Neutrophil (primary cell): ENCODE results near the gene STK38.
"Not testable (repeated sequence)": the region's sequence is repeated elsewhere in the genome, so short reads cannot be mapped to it uniquely, and the experiment has no call there.

Experiments
- H3K27ac ChIP-seq: fragments of 200-600 bp; sonication (generic); 2 replicates; pipeline ENCODE4 v1.5.1; 2016; ENCODE audit warnings: mild to moderate bottlenecking, moderate library complexity
- H3K27me3 ChIP-seq: fragments of 200-600 bp; sonication (generic); 2 replicates; pipeline ENCODE4 v1.6.0; 2016; ENCODE audit warnings: mild to moderate bottlenecking
- H3K36me3 ChIP-seq: fragments of 200-600 bp; sonication (generic); 2 replicates; pipeline ENCODE4 v1.5.1; 2017
- H3K4me1 ChIP-seq, 2 experiments: fragments of 200-600 bp in 1 of 2; sonication (generic) in 1 of 2; 1 replicate in 1 of 2; 2 replicates in 1 of 2; pipeline versions ENCODE4 v1.5.1 to v1.6.1; 2013 to 2016; ENCODE audit warnings: low read depth in 1 of 2, low read length in 1 of 2, mild to moderate bottlenecking in 1 of 2, moderate library complexity in 1 of 2; ENCODE audit not compliant: control insufficient read depth in 1 of 2, insufficient read depth in 1 of 2
- H3K4me3 ChIP-seq, 2 experiments: fragments of 200-600 bp in 1 of 2; sonication (generic) in 1 of 2; 1 replicate in 1 of 2; 2 replicates in 1 of 2; pipeline ENCODE4 v1.5.1; 2013 to 2016; ENCODE audit warnings: low read depth in 1 of 2, low read length in 1 of 2, mild to moderate bottlenecking in 1 of 2, moderate library complexity in 1 of 2
- H3K9me3 ChIP-seq: fragments of 200-600 bp; sonication (generic); 2 replicates; pipeline ENCODE4 v1.5.1; 2016
- TF ChIP-seq, protein P1 (sequence below): fragments of 200-600 bp; sonication (generic); IDR thresholded peaks from 2 replicates; pipeline ENCODE4 v1.5.1; 2016; ENCODE audit warnings: antibody characterized with exemption

Gene STK38

DNA sequence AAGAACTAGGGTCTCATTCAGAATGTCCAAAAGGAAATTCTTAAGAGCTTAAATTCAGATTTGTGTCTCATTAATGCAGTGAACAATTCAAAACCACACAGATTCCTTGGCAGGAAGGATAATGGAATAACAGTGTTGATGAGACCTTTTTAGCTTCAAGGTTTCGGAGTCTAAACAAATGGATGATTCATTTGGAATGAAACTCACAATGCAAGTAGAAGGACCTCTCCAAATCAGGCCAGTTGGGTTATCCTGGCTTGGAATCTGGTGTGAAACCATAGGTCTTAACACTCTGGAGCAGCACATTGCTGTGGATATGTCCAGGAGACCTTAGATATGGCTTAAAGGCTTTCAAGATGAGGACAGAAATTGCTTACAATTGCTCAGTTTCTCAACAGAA lies 59.6 kb downstream of the STK38 start:
- peak overlapping the region; percentile 81 for H3K27ac ChIP-seq
- H3K4me3 ChIP-seq, result no peak overlapping the region
- H3K9me3 ChIP-seq, result no peaks in the 10 kb centered on the region
- H3K36me3 ChIP-seq, result peaks cover 46% of the 10 kb centered on the region
- no peaks in the 10 kb centered on the region for H3K27me3 ChIP-seq
- TF ChIP-seq, protein P1, sequence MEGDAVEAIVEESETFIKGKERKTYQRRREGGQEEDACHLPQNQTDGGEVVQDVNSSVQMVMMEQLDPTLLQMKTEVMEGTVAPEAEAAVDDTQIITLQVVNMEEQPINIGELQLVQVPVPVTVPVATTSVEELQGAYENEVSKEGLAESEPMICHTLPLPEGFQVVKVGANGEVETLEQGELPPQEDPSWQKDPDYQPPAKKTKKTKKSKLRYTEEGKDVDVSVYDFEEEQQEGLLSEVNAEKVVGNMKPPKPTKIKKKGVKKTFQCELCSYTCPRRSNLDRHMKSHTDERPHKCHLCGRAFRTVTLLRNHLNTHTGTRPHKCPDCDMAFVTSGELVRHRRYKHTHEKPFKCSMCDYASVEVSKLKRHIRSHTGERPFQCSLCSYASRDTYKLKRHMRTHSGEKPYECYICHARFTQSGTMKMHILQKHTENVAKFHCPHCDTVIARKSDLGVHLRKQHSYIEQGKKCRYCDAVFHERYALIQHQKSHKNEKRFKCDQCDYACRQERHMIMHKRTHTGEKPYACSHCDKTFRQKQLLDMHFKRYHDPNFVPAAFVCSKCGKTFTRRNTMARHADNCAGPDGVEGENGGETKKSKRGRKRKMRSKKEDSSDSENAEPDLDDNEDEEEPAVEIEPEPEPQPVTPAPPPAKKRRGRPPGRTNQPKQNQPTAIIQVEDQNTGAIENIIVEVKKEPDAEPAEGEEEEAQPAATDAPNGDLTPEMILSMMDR, result no peak
- H3K4me1 ChIP-seq, result peaks cover 32 to 42% of the 10 kb centered on the region in 2 experiments

DNA sequence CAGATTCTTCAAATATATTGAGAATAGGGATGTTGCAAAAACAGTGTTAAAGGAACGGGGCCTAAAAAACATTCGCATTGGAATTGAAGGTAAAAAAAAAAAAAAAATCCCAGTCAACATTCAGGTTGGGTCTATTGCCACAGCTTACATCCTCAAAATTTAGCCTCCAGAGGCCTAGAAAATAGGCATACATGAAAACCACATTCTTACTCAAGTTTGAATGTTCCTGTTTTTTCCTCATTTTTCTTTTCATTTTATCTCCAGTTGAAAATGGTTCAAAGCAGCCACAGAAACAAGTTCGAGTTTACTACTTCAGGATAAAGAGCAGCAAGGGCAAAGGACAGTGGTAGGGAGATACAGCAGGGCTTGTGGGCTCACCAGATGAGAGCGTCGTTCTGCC lies 62.5 kb downstream of the STK38 start:
- Histone ChIP-seq H3K4me3 (peak overlapping the region in 1 of 2 experiments; percentile 30), H3K9me3 (no peaks in the 10 kb centered on the region), H3K4me1 (peaks cover 19 to 24% of the 10 kb centered on the region in 2 experiments), H3K27ac (peak overlapping the region; percentile 81), H3K36me3 (peaks cover 70% of the 10 kb centered on the region), H3K27me3 (no peaks in the 10 kb centered on the region)
- TF ChIP-seq, protein P1, result no peak

- peaks cover 23 to 27% of the 10 kb centered on the region in 2 experiments for H3K4me1 ChIP-seq
- H3K4me3 ChIP-seq, result peak overlapping the region in 1 of 2 experiments; percentile 30
- not testable (repeated sequence) for H3K27me3 ChIP-seq, H3K9me3 ChIP-seq
- peaks cover 56% of the 10 kb centered on the region for H3K36me3 ChIP-seq
- peak overlapping the region; percentile 81 for H3K27ac ChIP-seq
Measured at GRCh38 chr6:36483326-36483725, 64.0 kb downstream of the STK38 start.

DNA sequence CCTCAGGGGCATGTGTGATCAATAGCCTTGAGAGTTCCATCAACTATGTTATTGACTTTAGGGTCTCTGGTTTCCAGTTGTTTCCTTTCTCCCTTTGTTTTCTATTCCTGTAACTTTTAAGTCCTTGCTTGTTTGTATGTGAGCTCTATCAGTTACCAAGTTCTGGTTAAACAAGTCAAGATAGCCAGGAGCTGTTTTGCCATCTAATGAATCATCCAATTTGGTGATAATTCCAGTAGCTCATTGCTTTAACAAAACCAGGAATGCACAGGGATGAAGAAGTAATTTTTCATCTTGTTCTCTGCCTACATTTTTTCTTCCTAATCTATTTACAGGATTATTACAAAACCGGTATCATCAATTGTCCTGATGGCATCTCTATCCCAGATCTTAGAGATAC lies 68.0 kb downstream of the STK38 start:
- peaks cover 36% of the 10 kb centered on the region for H3K36me3 ChIP-seq
- H3K4me3 ChIP-seq, result no peak overlapping the region

GRCh38 chr6:36478051-36478526 lies 69.2 kb downstream of the STK38 start:
- TF ChIP-seq, protein P1, result no peak
- H3K36me3 ChIP-seq, result peaks cover 41% of the 10 kb centered on the region
- H3K27ac ChIP-seq, result peak overlapping the region; percentile 65
- peak overlapping the region in 1 of 2 experiments; percentile 36 for H3K4me3 ChIP-seq
- H3K4me1 ChIP-seq, result peaks cover 12 to 14% of the 10 kb centered on the region in 2 experiments
- H3K9me3 ChIP-seq, result no peaks in the 10 kb centered on the region
- no peaks in the 10 kb centered on the region for H3K27me3 ChIP-seq

More for the DNA sequence above, 68.0 kb downstream of the STK38 start:
- Histone ChIP-seq H3K9me3 (no peaks in the 10 kb centered on the region), H3K4me1 (peaks cover 22 to 23% of the 10 kb centered on the region in 2 experiments), H3K27me3 (no peaks in the 10 kb centered on the region), H3K27ac (peak overlapping the region; percentile 65)
- TF ChIP-seq, protein P1, result no peak

GRCh38 chr6:36469946-36470345 lies 77.3 kb downstream of the STK38 start:
- Histone ChIP-seq H3K36me3 (peaks cover 35% of the 10 kb centered on the region), H3K4me3 (no peak overlapping the region), H3K4me1 (no peaks in the 10 kb centered on the region), H3K9me3 (no peaks in the 10 kb centered on the region), H3K27ac (no peak overlapping the region), H3K27me3 (no peaks in the 10 kb centered on the region)
- TF ChIP-seq, protein P1, result no peak
